ENCODE data around the gene GAN.
A peak's percentile ranks its signal among the peaks of the same experiment; 100 is the strongest.

GAN gene, protein sequence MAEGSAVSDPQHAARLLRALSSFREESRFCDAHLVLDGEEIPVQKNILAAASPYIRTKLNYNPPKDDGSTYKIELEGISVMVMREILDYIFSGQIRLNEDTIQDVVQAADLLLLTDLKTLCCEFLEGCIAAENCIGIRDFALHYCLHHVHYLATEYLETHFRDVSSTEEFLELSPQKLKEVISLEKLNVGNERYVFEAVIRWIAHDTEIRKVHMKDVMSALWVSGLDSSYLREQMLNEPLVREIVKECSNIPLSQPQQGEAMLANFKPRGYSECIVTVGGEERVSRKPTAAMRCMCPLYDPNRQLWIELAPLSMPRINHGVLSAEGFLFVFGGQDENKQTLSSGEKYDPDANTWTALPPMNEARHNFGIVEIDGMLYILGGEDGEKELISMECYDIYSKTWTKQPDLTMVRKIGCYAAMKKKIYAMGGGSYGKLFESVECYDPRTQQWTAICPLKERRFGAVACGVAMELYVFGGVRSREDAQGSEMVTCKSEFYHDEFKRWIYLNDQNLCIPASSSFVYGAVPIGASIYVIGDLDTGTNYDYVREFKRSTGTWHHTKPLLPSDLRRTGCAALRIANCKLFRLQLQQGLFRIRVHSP

DNA sequence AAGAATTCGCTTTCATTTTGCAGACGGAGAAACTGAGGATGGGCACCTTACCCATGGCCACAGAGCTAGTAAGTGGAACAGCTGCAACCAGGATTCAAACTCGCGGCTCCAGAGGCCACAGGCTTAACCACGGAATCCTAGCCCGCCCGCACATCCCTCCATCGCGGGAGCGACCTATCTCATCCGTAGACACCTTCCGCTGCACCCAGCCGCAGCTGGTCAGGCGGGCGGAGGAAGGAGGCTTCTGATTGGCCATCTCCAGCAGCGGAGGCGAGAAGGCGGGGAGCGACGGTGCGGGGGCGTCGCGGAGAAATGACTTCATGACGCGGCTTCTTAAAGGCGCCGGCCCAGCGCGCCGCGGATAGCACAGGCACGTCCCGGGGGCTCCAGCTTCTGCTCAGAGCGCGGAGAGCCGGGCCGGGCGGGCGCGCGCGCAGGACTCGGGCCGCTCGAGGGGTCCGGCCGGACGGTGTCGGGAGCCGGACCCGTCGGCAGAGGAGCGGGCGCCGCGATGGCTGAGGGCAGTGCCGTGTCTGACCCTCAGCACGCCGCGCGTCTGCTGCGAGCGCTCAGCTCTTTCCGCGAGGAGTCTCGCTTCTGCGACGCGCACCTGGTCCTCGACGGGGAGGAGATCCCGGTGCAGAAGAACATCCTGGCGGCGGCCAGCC, at the start of gene GAN:
GAN (plus strand) TSS at position 360 of the 668 bp plus-strand sequence; CDS start at position 512, 152 bp downstream.
- DNase-seq (ENCODE audit: low spot score): peak; percentile 97

DNA sequence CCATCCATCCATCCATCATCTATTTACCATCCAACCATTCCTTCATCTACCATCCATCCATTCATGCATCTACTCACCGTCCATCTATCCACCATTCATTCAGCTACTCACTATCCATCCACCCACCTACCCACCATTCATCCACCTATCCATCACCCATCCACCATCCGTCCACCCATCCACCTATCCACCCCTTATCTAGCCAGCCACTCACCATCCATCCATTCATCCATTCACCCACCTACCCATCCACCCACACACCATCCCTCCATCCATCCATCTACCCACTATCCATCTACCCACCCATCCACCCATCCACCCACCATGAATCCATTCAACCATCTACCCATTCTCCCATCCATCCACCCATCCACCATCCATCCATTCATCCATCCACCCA, 49.7 kb upstream of the GAN start:
- no peak for DNase-seq (ENCODE audit: low spot score)

DNA sequence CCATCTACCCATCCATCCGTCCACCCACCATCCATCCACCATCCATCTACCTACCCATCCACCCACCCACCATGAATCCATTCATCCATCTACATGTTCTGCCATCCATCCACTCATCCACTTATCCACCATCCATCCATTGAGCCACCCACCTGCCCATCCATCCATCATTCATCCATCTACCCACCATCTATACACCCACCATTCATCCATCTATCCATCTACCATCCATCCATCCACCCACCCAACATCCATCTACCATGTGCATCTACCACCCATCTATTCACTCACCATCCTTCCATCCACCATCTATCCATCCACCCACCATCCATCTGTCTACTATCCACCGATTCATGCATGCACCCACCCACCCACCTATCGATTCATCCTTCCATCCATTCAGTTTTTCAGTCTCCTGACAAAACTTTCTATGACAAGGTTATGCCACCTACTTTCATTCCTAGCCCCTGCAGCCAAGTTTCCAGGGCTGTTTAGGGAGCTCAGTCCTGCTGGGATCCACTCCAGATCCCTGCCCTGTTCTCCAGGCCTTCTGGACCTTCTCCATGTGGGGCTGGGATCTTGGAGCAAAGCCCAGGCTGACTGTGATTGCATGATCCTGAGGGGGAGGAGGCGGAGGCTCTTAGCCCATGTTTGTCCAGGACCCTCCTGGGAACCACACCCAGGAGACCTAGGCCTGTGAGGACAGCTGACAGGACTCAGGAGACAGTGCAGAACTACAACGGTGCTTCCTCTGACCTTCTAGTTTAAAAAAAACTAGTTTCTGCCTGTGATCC, 48.9 kb upstream of the GAN start:
- DNase-seq (ENCODE audit: low spot score): peak; percentile 51

DNA sequence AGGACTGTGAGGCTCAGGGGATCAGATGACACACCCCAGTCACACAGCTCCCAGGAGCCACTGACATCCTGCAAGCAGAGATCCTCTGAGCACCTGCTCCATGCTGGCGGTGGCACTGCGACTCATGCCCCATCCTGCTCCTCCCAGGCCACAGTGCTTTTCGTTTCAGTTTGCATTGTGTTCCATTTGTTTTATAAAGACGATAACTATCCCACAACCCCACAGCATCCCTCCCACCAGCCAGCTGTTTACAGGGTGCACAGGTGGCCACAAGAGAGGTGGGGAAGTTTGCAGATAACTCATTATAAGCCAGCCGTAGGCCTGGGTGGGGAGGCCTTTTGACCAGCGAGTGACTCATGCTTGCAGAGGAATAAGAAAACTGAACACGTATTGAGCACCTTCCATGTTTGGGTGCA, 48.1 kb upstream of the GAN start:
- DNase-seq (ENCODE audit: low spot score): no peak

DNA sequence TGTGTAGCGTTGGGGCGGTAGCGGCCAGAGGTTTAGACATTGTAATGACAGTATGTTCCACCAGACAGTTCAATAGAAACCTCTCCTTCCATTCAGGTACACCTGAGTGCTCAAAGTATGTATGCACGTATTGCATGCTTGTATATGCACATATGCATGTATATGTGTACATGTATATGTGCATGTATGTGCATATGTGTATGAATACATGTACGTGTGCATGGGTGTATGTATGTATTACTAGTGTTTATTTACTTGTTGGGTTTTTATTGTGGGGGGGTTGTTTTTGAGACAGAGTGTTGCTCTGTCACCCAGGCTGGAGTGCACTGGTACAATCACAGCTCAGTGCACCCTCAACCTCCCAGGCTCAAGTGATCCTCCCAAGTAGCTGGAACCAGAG, 46.3 kb upstream of the GAN start:
- no peak for DNase-seq (ENCODE audit: low spot score)

DNA sequence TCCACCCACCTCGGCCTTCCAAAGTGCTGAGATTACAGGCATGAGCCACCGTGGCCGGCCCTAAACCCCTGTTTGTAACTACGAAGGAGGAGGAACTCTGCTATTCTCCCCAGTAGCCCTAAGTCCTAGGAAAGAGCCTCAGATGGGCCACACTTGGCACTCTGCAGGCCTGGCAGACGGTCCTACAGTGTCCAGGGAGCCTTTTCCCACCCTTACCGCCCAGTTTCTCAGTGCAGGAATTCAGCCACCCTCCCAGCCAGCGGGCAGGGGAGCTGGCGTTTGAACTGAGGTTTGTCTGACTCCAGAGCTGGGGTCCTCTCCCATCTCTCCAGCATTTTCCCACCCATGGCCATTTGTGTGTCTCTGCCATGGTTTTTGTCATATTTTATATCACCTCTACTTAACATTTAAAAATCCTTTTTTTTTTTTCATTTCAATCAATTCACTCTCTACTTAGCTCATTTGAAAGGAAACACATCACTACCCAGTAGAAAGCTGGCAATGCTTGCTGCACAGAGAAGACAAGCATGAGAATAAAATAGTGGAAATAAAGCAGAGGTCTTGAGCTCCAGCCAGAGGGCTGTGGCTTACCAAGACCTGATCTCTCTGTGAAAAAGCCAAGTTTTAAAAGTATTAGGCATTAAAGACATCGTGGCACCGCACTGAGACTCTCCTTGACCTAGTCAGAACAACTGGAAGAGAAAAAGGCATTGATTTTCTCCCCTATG, 41.4 kb upstream of the GAN start:
- DNase-seq (ENCODE audit: low spot score): no peak

DNA sequence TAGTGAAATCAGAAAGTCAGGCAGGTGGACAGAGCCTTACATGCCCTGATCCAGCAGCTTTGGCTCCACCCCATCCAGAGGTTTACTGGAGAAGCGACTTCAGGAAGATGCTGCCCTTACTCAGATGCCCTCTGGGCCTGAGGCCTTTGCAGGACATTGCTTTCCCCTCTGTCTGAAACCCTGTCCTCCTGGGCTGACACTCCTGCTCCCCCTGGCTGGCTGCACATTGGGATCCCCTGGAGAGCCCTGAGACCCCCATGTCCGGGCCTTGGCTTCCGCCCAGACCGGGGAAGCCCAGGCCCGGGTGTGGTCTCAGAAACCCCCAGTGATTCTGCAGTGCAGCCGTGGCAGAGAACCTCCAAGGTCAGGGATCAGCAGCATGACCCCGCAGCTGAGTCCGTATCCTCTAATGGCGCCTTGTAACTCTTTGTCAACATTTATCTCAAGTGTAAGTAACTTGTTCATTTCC, 39.7 kb upstream of the GAN start:
- no peak for DNase-seq (ENCODE audit: low spot score)

DNA sequence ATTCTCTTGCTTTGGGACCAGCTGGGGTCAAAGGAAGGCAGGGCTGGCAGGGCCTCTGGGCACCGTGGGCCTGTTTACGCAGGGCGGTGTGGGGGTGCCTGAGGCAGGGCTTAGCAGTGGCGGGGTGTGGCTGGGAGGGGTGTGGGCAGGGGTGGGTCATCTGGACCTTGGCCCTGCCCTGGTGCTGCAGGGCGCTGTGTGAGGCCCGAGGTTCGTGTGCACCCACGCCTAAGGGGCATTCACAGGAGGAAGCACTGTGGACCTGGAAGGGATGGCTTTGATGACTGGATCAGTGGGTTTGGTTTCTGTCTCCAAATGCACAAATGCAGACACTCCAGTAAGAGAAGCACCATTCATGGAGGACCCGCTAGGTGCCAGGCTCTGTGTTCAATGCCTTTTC, 39.0 kb upstream of the GAN start:
- DNase-seq (ENCODE audit: low spot score): no peak

DNA sequence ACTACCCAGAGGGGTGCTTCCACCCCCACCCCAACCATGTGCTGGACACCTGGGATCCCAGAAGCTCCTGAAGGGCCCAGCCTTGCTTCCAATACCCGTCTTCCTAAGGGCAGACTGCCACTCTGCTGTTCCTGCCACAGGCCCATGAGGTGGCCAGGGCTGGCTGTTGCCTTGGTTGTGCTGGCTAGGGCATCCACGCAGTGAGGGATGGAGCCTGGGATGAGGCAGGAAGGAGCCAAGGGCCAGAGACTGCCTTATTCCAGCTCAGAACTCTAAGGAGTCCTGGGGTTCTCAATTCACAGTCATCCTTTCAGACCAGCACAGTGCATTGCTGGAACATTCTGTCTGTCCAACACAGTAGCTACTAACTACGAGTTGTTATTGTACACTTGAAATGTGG, 38.4 kb upstream of the GAN start:
- no peak for DNase-seq (ENCODE audit: low spot score)

DNA sequence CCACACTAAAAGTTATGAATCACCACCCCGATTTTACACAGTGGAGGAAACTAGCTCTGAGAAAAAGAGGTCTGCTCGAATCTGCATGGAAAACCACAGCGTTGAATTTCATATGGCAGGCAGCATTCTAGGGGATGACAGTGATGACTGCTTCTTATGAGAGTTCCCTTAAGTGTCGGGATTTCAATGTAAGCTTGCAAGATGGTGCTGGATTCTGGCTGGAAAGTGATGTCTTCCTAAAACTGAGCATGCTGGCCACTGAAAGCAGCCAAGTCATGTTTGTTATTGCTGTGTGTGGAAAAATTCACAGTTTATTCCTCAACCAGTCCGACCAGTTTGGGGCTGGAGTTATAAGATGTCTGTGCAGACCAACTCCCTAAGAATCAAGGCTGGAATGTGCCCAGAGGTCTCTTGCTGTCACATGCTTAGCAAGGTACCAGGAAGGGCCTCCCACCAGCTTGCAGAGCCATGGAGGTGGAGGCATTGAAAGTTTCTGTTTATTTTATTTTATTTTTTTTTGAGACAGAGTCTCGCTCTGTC, 37.2 kb upstream of the GAN start:
- DNase-seq (ENCODE audit: low spot score): no peak

DNA sequence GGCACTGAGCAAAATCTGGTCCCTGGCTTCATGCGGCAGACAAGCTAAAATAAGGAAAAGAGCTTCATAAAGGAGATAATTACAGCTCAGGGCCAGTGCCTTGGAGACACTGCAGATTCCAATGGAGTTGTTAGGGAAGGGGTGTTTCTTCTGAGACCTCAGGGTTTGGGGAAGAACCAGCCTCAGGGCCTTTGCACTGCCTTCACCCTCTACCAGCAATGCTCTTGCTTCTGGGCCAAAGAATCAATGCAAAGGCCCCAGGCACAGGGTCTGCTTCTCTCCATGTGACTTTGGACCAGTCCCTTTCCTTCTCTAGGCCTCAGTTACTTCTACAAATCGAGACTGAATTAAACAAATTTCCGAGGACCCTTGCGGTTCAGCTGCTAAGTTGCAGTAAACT, 36.2 kb upstream of the GAN start:
- DNase-seq (ENCODE audit: low spot score): no peak

DNA sequence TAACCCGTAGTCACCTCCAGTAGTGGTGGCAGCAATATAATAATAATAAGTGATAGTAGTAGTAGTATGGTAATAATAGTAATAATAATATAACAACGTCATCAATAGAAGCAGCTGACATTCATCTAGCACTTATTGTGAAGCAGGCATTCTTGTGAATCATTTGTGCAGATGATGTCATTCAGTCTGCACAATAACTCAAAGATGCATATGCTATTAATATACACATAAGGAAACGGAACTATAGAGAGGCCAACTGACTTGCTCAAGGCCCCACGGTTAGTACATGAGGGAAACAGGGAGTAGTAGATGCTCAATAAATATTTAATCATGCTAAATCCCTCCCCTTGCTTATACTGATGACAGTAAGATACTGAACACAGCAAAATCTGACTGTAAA, 35.4 kb upstream of the GAN start:
- DNase-seq (ENCODE audit: low spot score): no peak

DNA sequence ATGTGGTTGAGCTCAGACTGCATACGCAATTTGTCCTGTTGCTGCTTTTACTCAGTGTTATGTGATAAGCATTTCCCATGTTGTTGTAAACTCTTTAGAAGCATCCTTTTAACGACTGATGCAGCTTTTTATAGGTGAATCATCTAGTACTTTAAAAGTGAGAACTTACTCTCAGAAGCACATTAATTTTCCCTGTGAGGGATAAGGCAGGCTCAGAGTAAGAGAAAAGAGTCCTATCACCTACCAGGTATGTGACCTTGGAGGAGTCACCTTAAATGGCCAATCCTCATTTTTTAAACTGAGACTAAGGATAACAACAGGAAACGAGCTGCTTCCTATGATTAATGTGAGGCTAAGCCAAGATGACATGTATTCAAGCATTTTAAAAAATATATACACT, 34.4 kb upstream of the GAN start:
- DNase-seq (ENCODE audit: low spot score): no peak

DNA sequence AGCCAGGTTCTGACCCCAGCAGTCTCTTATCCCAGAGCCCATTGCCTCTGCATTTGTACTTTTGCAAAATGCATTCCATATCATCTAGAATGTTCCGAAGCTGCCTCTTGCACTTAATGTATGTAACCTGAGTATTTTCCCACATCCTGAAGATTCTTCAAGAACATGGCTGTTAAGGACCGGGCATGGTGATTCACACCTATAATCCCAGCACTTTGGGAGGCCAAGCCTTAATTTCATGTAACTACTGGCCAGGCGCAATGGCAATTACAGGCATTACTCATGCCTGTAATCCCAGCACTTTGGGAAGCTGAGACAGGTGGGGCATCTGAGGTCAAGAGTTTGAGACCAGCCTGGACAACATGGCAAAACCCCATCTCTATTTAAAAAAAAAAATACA, 31.7 kb upstream of the GAN start:
- no peak for DNase-seq (ENCODE audit: low spot score)

DNA sequence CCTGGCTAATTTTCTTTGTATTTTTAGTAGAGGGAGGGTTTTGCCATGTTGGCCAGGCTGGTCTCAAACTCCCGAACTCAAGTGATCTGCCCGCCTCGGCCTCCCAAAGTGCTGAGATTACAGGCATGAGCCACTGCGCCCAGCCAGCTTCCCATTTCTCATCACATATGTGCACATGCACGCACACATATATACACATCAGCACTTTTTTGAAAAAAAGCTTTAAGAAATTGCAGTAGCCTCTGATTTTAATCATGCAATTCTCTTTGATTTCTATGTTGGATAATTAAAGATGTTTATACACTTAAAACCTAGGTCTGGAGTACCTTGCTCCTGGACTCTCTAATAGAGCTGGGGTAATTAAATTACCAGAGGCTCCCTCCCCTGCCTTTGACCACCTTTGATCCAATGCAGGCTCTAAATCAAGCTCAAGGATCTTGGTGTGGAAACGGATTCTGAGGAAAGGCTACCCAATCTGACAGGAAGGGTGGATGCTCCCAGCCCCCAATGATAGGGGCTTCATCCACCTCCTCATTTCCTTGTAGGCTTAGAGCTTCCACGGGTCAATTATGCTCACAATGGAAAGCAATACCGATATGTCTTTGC, 29.7 kb upstream of the GAN start:
- no peak for DNase-seq (ENCODE audit: low spot score)

DNA sequence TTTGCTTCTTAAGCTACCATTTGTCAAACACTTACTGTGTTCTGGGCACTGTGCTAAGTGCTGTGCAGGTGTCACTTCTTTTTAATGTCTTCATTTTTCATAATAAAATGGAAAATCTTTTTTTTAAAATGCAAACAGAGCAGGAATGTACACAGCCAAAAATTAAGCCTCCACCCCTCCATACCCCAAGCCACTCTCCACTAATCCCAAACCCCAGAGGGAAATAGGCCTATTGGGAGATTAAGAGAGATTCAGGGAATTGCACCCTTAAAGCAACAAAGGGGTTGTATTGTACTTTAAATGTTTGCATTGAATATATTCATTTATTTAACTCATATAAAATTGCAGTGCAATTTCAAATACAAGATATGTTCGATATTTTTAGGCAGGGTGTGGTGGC, 28.6 kb upstream of the GAN start:
- no peak for DNase-seq (ENCODE audit: low spot score)

DNA sequence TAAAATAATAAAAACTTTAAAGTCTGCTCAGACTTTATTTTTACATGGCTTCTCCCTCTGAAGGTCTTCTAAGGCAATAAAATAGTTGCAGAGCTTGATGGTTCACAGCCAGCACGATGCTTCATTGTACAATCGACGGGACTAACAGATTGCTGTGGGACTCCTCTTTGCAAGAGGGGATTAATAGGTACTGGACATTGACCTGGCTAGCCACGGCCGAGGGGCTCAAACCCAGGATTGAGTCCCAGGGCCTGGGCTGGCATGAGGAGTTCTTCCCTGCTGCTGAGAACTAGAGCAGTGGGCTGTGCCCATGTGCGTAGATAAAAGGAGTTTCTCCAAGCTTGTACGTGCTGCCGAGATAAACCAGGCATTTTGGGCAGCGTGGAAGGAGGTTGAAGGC, 23.6 kb upstream of the GAN start:
- no peak for DNase-seq (ENCODE audit: low spot score)

DNA sequence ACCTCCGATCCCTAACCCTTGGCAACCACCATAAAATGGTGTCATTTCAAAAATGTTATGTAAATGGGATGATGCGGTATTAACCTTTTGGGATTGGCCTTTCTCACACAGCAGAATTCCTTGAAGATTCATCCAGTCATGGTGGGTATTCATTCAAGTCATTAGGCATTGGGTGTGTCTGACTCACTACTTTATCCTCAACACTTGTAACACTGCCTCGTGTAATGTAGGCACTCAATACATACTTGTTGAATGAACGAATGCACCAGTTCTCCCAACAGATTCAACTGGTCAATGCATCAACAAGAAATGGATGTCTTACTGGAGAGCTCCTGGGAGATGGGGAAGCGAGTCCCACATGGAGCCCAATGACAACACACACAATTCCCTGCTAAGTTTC, 21.8 kb upstream of the GAN start:
- DNase-seq (ENCODE audit: low spot score): no peak

DNA sequence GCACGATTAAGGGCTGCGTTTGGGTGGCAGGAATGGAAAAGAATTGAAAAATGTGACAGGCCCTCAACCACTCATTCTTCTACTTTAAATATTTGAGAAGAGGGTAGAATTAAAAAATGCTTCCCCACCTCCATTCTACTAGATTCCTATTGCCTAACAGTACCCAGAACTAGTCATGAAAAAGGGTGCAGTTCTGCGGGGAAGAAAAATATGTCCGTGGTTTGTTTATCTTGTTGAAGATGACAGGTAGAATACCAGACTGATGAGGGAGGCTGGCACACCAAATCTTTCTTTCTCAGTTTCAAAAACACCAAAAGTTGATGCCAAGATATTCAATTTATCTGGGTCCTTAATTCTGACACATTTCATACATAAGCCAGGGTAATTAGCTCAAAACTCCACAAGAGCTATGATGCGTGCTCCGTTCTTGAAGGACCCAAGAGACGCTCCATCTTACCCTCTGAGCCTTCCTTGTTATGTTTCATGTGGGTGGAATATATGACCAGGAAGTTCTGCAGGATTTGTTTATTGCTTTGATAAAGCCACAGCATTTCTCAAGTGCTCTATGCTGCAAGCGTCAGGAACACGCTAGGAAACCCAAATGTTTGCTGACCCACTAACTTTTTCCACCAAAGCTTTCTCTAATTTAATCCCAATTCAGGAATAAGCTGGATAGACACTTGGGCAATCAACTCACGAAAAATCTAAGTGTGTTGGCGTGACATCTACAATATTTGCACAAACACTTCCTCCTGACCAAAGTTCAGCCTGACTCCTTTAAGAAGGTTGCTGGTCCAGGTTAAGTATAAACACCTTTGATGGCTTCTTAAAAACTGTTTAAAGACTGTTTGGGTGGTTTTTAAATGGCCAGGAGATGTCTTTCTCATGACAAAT, 20.6 kb upstream of the GAN start:
- DNase-seq (ENCODE audit: low spot score): no peak

DNA sequence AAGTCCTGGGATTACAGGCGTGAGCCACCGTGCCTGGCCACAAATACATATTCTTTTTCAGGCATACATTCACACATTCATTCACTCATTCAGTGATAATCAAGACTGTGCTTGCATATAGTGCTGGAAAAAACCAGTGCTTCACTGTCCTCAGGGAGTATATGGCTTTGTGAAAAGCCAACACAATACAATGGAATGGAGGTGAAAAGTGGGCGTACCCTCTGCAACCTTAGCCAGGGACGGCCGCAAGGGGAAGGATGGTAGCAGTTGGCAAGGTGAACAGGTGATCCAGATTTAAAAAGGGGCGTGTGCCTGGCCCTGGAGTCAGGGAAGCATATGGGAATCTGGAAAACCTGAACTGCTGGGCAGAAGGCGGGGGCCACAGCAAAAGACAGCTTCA, 18.1 kb upstream of the GAN start:
- no peak for DNase-seq (ENCODE audit: low spot score)
